ENCODE results near the gene PAX8. TPM values are rescaled to one million over a fixed set of nuclear protein-coding genes. Genes with fewer than 3 reads are reported as not detected.
A peak's percentile ranks its signal among the peaks of the same experiment; 100 is the strongest.

Gene PAX8
- total RNA-seq, 4 donors from 2014 or later: 0.58 to 2.1 (median 1.1) TPM

GRCh38 chr2:113273027-113273551, 5.6 kb downstream of the PAX8 start:
- H3K27me3 ChIP-seq: peaks cover 0 to 71% (median 20%) of the 10 kb centered on the region in 4 donors
- H3K4me1 ChIP-seq: peaks cover 14 to 27% (median 22%) of the 10 kb centered on the region in 4 donors
- WGBS: 32% methylated on average over 8 of the region's 8 CpGs
- intact Hi-C loops (cut with DNase I): no loop called here
- no peak for DNase-seq (ENCODE audit: extremely low spot score)
- H3K4me3 ChIP-seq: no peak overlapping the region
- H3K9me3 ChIP-seq: no peaks in the 10 kb centered on the region
- H3K36me3 ChIP-seq: peaks cover 0 to 6% (median 3%) of the 10 kb centered on the region in 4 donors
- H3K27ac ChIP-seq (replicated peaks in 1 of 4): no peak overlapping the region
- TF ChIP-seq POLR2AphosphoS5 (IDR thresholded peaks at IDR 0.05): no peak
- TF ChIP-seq CTCF (IDR thresholded peaks at IDR 0.05): peak in 1 of 3 experiments; percentile 17

GRCh38 chr2:113272477-113272876, 6.2 kb downstream of the PAX8 start:
- H3K27me3 ChIP-seq: peaks cover 0 to 65% (median 16%) of the 10 kb centered on the region in 4 donors
- 32% methylated on average over 5 of the region's 5 CpGs for WGBS
- no peak overlapping the region for H3K27ac ChIP-seq (replicated peaks in 1 of 4)
- no peak for DNase-seq (ENCODE audit: extremely low spot score)
- H3K4me1 ChIP-seq: peaks cover 12 to 21% (median 18%) of the 10 kb centered on the region in 4 donors
- no peak for TF ChIP-seq CTCF (IDR thresholded peaks at IDR 0.05)
- TF ChIP-seq EP300 (IDR thresholded peaks at IDR 0.05): no peak
- no peak for TF ChIP-seq POLR2A (IDR thresholded peaks at IDR 0.05; ENCODE audit: low read depth)
- TF ChIP-seq POLR2AphosphoS5 (IDR thresholded peaks at IDR 0.05): no peak
- intact Hi-C loops (cut with DNase I): no loop called here
- H3K9me3 ChIP-seq: no peaks in the 10 kb centered on the region
- peaks cover 0 to 6% (median 3%) of the 10 kb centered on the region in 4 donors for H3K36me3 ChIP-seq
- no peak overlapping the region for H3K4me3 ChIP-seq

GRCh38 chr2:113268621-113269360, 9.9 kb downstream of the PAX8 start:
- H3K36me3 ChIP-seq: peaks cover 0 to 13% (median 3%) of the 10 kb centered on the region in 4 donors
- H3K27me3 ChIP-seq: peaks cover 0 to 28% (median 2%) of the 10 kb centered on the region in 4 donors
- WGBS: 83% methylated on average over 3 of the region's 4 CpGs
- no peaks in the 10 kb centered on the region for H3K9me3 ChIP-seq
- H3K27ac ChIP-seq (replicated peaks in 1 of 4): no peak overlapping the region
- TF ChIP-seq POLR2A (IDR thresholded peaks at IDR 0.05; ENCODE audit: low read depth): no peak
- TF ChIP-seq CTCF (IDR thresholded peaks at IDR 0.05): no peak
- no peak for TF ChIP-seq EP300 (IDR thresholded peaks at IDR 0.05)
- no peak for TF ChIP-seq POLR2AphosphoS5 (IDR thresholded peaks at IDR 0.05)
- intact Hi-C loops (cut with DNase I): no loop called here
- no peak overlapping the region for H3K4me3 ChIP-seq
- peaks cover 0 to 14% (median 11%) of the 10 kb centered on the region in 4 donors for H3K4me1 ChIP-seq
- DNase-seq (ENCODE audit: extremely low spot score): no peak

GRCh38 chr2:113266431-113266830, 12.3 kb downstream of the PAX8 start:
- Histone ChIP-seq H3K27me3 (peaks cover 0 to 7% (median 2%) of the 10 kb centered on the region in 4 donors), H3K9me3 (no peaks in the 10 kb centered on the region), H3K36me3 (peaks cover 0 to 13% (median 3%) of the 10 kb centered on the region in 4 donors), H3K27ac (replicated peaks in 1 of 4) (no peak overlapping the region), H3K4me1 (peaks cover 0 to 14% (median 11%) of the 10 kb centered on the region in 4 donors), H3K4me3 (no peak overlapping the region)
- TF ChIP-seq POLR2A (IDR thresholded peaks at IDR 0.05; ENCODE audit: low read depth): no peak
- no peak for TF ChIP-seq EP300 (IDR thresholded peaks at IDR 0.05)
- no peak for TF ChIP-seq CTCF (IDR thresholded peaks at IDR 0.05)
- TF ChIP-seq POLR2AphosphoS5 (IDR thresholded peaks at IDR 0.05): no peak
- 83% methylated on average over 7 of the region's 7 CpGs for WGBS
- DNase-seq (ENCODE audit: extremely low spot score): no peak
- intact Hi-C loops (cut with DNase I): no loop called here
